Measurements from ENCODE around the gene ARHGDIA.

ARHGDIA gene

GRCh38 chr17:81817758-81818147, 53.4 kb downstream of the ARHGDIA start:
- Histone ChIP-seq H3K4me3 (ENCODE audit: low read depth, low read length) (no peak overlapping the region), H3K9ac (ENCODE audit: low read depth, low read length) (no peak overlapping the region), H3K27me3 (ENCODE audit: control insufficient read depth, insufficient read depth, low read length) (no peaks in the 10 kb centered on the region), H3K9me3 (ENCODE audit: control insufficient read depth, insufficient read depth, low read length) (no peaks in the 10 kb centered on the region), H3K4me1 (ENCODE audit: control insufficient read depth, insufficient read depth, low read length) (peaks cover 5% of the 10 kb centered on the region), H3K36me3 (ENCODE audit: control insufficient read depth, insufficient read depth, low read length) (peaks cover 2% of the 10 kb centered on the region)
